DMS53 treated with DMSO at 0.1 percent for 48 hours (cell line): ENCODE data around the gene AFAP1.

Experiments used
- DNase-seq: peaks from one replicate; lab custom pipeline; 2025; ENCODE audit not compliant: unreplicated experiment; lab: John Stamatoyannopoulos, UW

The AFAP1 gene

GRCh38 chr4:7898385-7898784, 41.3 kb downstream of the AFAP1 start:
- no peak for DNase-seq

GRCh38 chr4:7897811-7898210, 41.9 kb downstream of the AFAP1 start:
- no peak for DNase-seq

- no peak for DNase-seq
Observed at GRCh38 chr4:7894677-7895181, 44.9 kb downstream of the AFAP1 start.

- no peak for DNase-seq
Observed at GRCh38 chr4:7894098-7894676, 45.5 kb downstream of the AFAP1 start.

- no peak for DNase-seq
Observed at GRCh38 chr4:7893539-7893938, 46.1 kb downstream of the AFAP1 start.

GRCh38 chr4:7892212-7893019, 47.2 kb downstream of the AFAP1 start:
- DNase-seq = no peak

GRCh38 chr4:7890635-7891393, 48.8 kb downstream of the AFAP1 start:
- no peak for DNase-seq

- DNase-seq = no peak
Observed at GRCh38 chr4:7887436-7887835, 52.2 kb downstream of the AFAP1 start.

GRCh38 chr4:7886007-7886973, 53.4 kb downstream of the AFAP1 start:
- no peak for DNase-seq

GRCh38 chr4:7885216-7886006, 54.2 kb downstream of the AFAP1 start:
- no peak for DNase-seq

- DNase-seq = no peak
Observed at GRCh38 chr4:7880683-7881082, 59.0 kb downstream of the AFAP1 start.

GRCh38 chr4:7879127-7879526, 60.5 kb downstream of the AFAP1 start:
- DNase-seq = no peak

- DNase-seq = no peak
Observed at GRCh38 chr4:7878323-7878722, 61.3 kb downstream of the AFAP1 start.

GRCh38 chr4:7877176-7877575, 62.5 kb downstream of the AFAP1 start:
- no peak for DNase-seq

- DNase-seq = no peak
Observed at GRCh38 chr4:7876201-7876875, 63.3 kb downstream of the AFAP1 start.

GRCh38 chr4:7874838-7875237, 64.8 kb downstream of the AFAP1 start:
- no peak for DNase-seq

GRCh38 chr4:7873881-7874280, 65.8 kb downstream of the AFAP1 start:
- no peak for DNase-seq

- peak; percentile 96 for DNase-seq
Observed at GRCh38 chr4:7872264-7872771, 67.3 kb downstream of the AFAP1 start.

- no peak for DNase-seq
Observed at GRCh38 chr4:7871356-7871755, 68.3 kb downstream of the AFAP1 start.
